Measurements from ENCODE around the gene MAEL. TPM values are rescaled to one million over a fixed set of nuclear protein-coding genes. Genes with fewer than 3 reads are reported as not detected.

The MAEL gene
- total and polyA plus RNA-seq, 2 of the 13 experiments (the other 11 are each of a cell fraction or from before 2014, with no cell fraction given), result not detected

GRCh38 chr1:166951050-166951449 is 38.0 kb upstream of the MAEL start:
- no peak for TF ChIP-seq ZFP37 (CRISPR knock-in tag; IDR thresholded peaks at IDR 0.05; ENCODE audit: borderline replicate concordance)
- no peak for TF ChIP-seq GATA4 (IDR thresholded peaks at IDR 0.05; ENCODE audit: borderline replicate concordance, low read depth)
- TF ChIP-seq PHF20 (CRISPR knock-in tag; IDR thresholded peaks at IDR 0.05), result no peak
- TF ChIP-seq RNF219 (CRISPR knock-in tag; IDR thresholded peaks at IDR 0.05), result no peak
- TF ChIP-seq ZNF124 (CRISPR knock-in tag; IDR thresholded peaks at IDR 0.05), result no peak
- no peak for TF ChIP-seq SMC3 (IDR thresholded peaks at IDR 0.05; ENCODE audit: low read length)
- no peak for TF ChIP-seq ETS1 (CRISPR knock-in tag; IDR thresholded peaks at IDR 0.05)
- TF ChIP-seq SP140L (CRISPR knock-in tag; IDR thresholded peaks at IDR 0.05; ENCODE audit: borderline replicate concordance), result no peak
- no peak for TF ChIP-seq ZSCAN20 (CRISPR knock-in tag; IDR thresholded peaks at IDR 0.05; ENCODE audit: borderline replicate concordance)
- no peak for TF ChIP-seq DMTF1 (CRISPR knock-in tag; IDR thresholded peaks at IDR 0.05)
- no peak for TF ChIP-seq ZNF543 (CRISPR knock-in tag; IDR thresholded peaks at IDR 0.05)
- no peak for TF ChIP-seq TOPORS (CRISPR knock-in tag; IDR thresholded peaks at IDR 0.05)
- no peak for TF ChIP-seq ZNF431 (CRISPR knock-in tag; IDR thresholded peaks at IDR 0.05; ENCODE audit: borderline replicate concordance, low read depth)
- TF ChIP-seq ZNF644 (CRISPR knock-in tag; IDR thresholded peaks at IDR 0.05; ENCODE audit: low read depth), result no peak
- H3K36me3 ChIP-seq (replicated peaks in 1 of 2; ENCODE audit: control insufficient read depth in 1 of 2, insufficient read depth in 2 of 2, low read length in 2 of 2), result no peaks in the 10 kb centered on the region
- no TSS peak for BruUV-seq (replicated peaks)
- no peak overlapping the region for H3K27ac ChIP-seq (ENCODE audit: extremely low read length, insufficient read depth, low read length)
- H3K9ac ChIP-seq (ENCODE audit: insufficient read depth, low read depth, low read length), result no peak overlapping the region
- no peak overlapping the region for H2AFZ ChIP-seq (ENCODE audit: low read length)
- DNase-seq (ENCODE audit: low spot score), result no peak
- H3K4me1 ChIP-seq (ENCODE audit: insufficient read depth, low read length), result no peaks in the 10 kb centered on the region
- intact Hi-C loops (cut with micrococcal nuclease; ENCODE audit: unreplicated experiment) (no loop called here), in situ Hi-C loops (cut with HindIII; ENCODE audit: extremely low pct_ligation_motif_present, low pct_unique_long_range_greater_than_20kb) (no loop called here)
- H3K4me3 ChIP-seq (replicated peaks in 1 of 3; ENCODE audit: insufficient read depth in 1 of 3, low read depth in 2 of 3, low read length in 3 of 3), result no peak overlapping the region
- H3K27me3 ChIP-seq (ENCODE audit: control insufficient read depth in 1 of 2, insufficient read depth in 2 of 2, low read length in 2 of 2), result peaks cover 0 to 28% of the 10 kb centered on the region in 2 experiments; a peak in 3 of 5 replicates
- CTCF ChIA-PET (ENCODE audit: low intra/inter-chr PET ratio, low total read pairs), result no interaction called here
- H4K20me1 ChIP-seq (ENCODE audit: insufficient read depth, low read length), result no peaks in the 10 kb centered on the region
- no peak overlapping the region for H3K4me2 ChIP-seq (ENCODE audit: low read depth, low read length)
- FAIRE-seq, result no peak
- POLR2A ChIA-PET, result no interaction called here
- no peaks in the 10 kb centered on the region for H3K9me3 ChIP-seq (ENCODE audit: low read length)
- no peaks in the 10 kb centered on the region for H3K79me2 ChIP-seq (ENCODE audit: insufficient read depth, low read length)
- no peak for ATAC-seq
- WGBS (ENCODE audit: low lambda C conversion rate), result 48% methylated on average over 2 of the region's 2 CpGs

All from HepG2 (cell line).